OCI-LY7 (cell line): Measurements from ENCODE around the gene ANK3.

ENCODE experiments used
- CTCF ChIP-seq: fragments of 200-600 bp; sonication (generic); conservative IDR thresholded peaks from 2 replicates; pipeline ENCODE4 v1.5.1; 2014; ENCODE audit warnings: mild to moderate bottlenecking, antibody characterized with exemption, low read length, moderate library complexity, mixed read lengths
- EZH2phosphoT487 ChIP-seq: fragments of 200-600 bp; sonication (generic); IDR thresholded peaks from 2 replicates; pipeline ENCODE4 v1.6.1; 2018; ENCODE audit warnings: low read depth, borderline replicate concordance, mild to moderate bottlenecking, mixed run types, antibody characterized with exemption, low read length, moderate library complexity, mixed read lengths

DNA sequence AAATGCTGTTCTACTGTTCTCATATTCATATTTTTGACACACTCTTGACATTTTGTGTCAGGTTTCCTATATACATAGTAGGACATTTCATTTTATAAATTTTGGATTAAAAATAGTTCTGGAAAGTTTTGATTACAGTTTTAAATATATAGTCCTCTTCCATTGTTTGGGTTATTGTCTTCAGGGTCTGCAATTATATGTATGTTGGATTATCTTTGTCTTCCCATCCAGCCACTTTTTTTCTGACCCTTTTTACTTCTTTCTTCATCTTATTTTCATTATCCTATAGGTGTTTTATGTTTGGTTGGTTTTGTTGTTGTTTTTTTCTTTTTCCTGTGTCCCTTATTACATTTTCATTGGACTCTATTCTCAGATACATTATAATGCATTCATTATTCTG lies 412.2 kb downstream of the ANK3 start:
- TF ChIP-seq CTCF, result no peak
- no peak for TF ChIP-seq EZH2phosphoT487
